Activated gamma-delta T cell (primary cell): ENCODE data around the gene CALHM4.

Experiments
- DNase-seq: peaks from one replicate; lab custom pipeline; 2025; lab: John Stamatoyannopoulos, UW
- total RNA-seq, 2 donors: gene quantifications; one replicate each; lab custom pipeline; 2026; lab: John Stamatoyannopoulos, UW

Gene CALHM4
- 0 to 0.04 reads per million in 2 donors for total RNA-seq

GRCh38 chr6:116553451-116553850, at the start of gene CALHM4:
Gene CALHM4 (plus strand): TSS chr6:116553751. CDS start chr6:116553794, 43 bp downstream.
- DNase-seq, result no peak

- DNase-seq, result no peak
These were observed 46.2 kb upstream of the CALHM4 start for GRCh38 chr6:116507324-116507723.

DNA sequence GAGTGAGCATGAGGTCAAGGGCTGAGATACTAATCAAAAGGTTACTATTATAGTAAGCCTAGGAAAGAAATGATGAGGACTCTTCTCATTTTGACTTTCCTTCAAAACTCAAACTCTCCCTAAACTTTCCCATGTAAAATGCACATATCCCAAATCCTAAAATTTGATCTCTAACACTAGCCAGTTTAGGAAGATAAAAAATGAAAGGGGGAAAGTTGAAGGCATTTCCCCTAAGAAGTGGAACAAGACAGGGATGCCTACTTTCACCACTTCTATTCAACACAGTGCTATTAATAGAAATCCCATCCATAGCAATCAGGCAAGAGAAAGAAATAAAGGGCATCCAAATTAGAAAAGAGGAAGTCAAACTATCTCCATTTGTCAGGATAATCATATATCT, 45.0 kb upstream of the CALHM4 start:
- DNase-seq, result no peak

DNA sequence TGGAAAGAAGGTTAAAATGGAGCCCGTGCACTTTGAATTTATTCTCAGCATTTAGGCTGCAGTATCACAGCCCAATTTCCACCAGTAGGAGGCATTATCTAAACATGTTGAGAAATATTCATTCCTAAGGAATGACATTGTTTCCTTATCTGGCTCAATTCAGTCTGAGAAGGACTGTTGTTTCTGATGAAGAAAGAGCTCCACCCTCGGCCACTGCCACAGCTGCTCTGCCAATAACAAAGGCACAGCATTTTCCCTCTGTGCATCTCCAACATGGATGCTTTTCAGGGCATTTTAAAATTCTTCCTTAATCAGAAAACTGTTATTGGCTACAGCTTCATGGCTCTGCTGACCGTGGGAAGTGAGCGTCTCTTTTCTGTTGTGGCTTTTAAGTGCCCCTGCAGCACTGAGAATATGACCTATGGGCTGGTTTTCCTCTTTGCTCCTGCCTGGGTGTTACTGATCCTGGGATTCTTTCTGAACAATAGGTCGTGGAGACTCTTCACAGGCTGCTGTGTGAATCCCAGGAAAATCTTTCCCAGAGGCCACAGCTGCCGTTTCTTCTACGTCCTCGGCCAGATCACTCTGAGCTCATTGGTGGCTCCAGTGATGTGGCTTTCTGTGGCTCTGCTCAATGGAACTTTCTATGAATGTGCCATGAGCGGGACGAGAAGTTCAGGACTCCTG, 42.0 kb upstream of the CALHM4 start, which contains the start of gene CALHM5:
Gene CALHM5, plus strand, starts transcription at position 216 of the 687 bp plus-strand sequence. Its CDS starts 58 bp downstream, at position 274.
- DNase-seq, result no peak

- DNase-seq, result no peak
These were observed 41.4 kb upstream of the CALHM4 start for GRCh38 chr6:116512111-116512559.

- DNase-seq, result no peak
These were observed 40.8 kb upstream of the CALHM4 start for GRCh38 chr6:116512734-116513133.

GRCh38 chr6:116513224-116513875, 40.2 kb upstream of the CALHM4 start:
- no peak for DNase-seq

GRCh38 chr6:116514111-116514510, 39.4 kb upstream of the CALHM4 start:
- DNase-seq, result no peak

DNA sequence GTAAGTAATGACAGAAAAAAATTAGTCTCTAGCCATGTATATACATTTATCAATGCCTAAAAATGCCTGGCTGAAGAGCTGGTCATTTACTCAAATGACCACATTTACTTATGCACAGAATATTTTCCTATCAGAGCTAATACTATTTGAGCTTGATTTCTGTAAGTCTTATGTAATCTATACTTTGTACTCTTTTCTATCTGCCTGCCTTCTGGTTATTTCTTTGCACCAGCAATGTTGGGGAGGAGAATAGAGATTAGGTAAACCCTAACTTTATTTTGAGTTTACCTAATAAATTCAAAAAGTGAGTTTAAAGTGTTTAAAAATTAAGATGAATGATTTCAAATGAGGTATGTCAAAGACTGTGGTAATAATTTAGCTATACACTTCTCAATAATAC, 38.4 kb upstream of the CALHM4 start:
- DNase-seq, result no peak

DNA sequence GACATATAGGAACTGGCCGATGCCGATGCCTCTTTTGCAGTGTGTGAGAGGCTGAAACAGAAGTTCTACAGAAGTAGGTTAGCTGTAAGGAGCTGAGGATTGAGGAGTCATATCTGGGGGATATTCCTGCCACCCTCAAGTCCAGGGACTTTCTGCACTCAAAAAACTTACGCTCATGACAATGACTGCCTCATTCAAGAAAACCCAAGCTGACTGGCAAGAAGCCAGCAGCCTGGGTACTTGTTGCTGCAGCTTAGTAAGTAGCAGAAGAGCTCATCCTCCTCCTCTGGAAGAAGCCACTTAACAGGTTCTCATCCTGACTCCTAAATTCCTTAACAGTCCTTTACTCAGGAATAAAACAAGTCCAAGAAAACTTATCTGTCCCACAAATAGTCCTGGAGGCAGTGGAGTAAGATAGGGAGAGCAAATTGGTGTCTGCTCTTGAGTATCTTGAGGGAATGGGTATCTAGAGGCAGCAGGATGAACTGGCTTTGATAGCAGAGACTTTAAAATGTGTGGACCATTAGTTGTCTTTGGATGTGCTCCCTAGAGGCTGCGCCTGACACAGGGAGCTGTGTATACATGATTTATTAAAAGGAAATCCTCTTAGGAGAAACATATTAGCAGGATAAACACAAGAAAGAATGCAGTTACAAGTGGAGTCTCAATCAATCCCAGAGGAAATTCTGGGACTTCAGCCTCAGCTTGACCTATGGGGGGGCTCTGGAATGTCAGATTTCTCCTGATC, 34.8 kb upstream of the CALHM4 start:
- no peak for DNase-seq

- no peak for DNase-seq
These were observed 30.7 kb upstream of the CALHM4 start for GRCh38 chr6:116522896-116523295.

- no peak for DNase-seq
These were observed 29.3 kb upstream of the CALHM4 start for GRCh38 chr6:116524236-116524635.

- DNase-seq, result no peak
These were observed 25.4 kb upstream of the CALHM4 start for GRCh38 chr6:116528133-116528532.

DNA sequence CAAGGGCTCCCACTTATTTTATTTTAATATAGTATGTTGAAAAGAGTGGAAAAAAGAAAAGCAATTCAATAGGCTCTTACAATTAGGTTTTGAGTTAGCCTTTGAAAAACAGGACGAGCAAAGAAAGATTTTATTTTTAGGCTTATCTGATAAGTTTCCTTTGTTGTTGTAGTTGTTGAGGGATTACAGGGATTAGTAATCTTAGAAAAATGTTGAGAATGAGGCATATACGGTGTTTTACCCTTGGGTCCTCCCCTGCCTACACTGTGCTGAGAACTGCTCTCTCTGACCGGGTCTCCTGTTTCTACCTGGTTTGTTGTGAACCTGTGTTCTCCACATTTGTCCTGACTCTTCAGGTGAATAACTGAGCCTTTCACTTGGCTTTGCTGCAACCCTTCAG, 24.8 kb upstream of the CALHM4 start:
- DNase-seq, result no peak

DNA sequence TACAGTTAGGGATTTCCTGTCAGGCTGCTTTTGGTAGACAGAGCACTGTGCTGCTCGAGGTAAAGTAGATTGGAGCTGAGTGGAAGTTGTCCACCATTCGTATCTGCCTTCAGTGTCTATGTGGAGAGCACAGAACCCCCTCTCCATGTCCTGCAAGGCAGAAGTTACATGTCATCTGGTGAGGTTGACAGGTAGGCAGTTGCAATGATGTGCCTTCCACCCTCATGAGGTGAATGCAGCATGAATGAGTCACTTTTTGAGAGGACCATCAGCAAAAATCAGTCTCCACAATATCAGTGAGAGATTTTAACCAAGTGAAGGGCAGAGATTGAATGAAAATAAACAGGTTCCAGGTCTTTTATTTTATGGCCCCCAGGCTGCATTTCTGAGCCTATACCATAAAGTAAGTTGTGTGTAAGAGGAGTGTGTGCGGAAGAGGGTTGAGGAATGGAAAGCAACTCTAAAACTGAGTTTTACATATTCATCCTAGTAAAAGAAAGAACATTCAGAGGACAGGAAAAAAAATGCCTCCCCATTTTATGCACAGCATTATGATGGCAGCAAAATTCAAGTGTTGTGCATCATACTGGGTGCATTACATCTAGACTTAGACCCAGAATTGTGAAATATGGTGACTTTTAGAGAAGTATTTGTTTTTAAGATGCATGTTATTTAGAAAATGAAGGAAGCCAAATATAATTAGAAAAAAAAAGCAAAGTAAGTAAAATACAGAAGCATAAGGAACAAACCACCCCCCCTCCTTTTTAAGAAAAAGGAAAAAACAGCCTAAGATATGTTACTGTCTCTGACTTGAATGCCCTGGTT, 23.9 kb upstream of the CALHM4 start:
- DNase-seq, result no peak

DNA sequence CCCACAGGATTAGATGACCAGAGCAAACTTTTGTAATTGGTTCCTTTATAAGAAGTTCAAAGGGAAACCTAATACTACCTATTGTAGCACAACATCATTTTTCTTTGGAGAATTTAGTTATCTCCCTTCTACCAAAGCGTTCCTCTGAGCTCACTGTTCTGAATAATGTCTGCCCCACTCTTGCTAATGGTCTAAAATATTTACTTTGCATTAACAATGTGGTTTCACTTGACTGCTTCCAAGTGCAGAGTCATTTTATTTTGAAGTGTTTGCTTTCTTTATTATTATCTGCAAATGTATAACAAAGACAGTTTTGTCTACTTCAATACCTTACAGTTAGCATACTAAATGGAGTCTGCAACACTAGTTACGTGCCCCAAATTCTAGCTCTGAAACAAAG, 23.1 kb upstream of the CALHM4 start:
- DNase-seq, result no peak

- no peak for DNase-seq
These were observed 21.6 kb upstream of the CALHM4 start for GRCh38 chr6:116531675-116532570.

DNA sequence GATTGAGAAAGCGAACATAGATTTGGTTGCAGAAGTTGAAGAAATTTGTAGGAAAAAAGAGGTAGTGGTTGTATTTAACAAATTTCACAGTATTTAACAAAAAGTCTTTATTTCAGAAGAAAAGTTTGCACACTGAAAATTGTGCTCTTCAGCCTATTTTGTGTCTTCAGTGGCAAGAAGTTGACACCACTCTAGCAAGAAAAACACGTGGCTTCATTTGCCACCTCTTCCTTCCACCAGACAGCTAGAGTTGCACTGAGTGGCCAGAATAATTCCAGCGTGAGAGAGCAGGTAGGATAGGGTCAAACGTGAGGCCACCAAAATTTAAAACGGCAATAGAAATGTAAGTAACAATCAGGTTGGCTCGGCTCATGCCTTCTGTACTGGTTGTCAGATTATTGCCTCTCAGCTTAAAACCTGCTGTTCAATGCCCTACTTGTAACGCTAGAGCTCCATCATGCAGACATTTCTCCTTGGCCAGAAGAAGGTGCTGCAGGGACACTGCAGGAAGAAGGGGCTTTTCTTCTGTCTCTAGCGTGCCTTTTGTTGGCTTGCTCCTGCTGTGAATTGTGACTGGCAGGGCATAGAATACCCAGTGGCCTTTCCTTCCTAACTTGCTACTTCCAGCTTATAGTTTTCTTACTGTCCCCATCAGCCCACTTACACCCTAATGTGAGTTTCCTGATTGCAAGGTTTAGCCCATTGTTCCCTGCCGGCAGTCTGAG, 20.2 kb upstream of the CALHM4 start:
- DNase-seq, result no peak

GRCh38 chr6:116535109-116535508, 18.4 kb upstream of the CALHM4 start:
- no peak for DNase-seq

- DNase-seq, result no peak
These were observed 17.3 kb upstream of the CALHM4 start for GRCh38 chr6:116536216-116536621.
